GM18858 (cell line): ENCODE data around the gene EPN3.

ENCODE experiments used
- ATAC-seq: cut with Tn5 transposase; IDR thresholded peaks from one replicate; pipeline ENCODE4 v1.9.1; 2021; ENCODE audit not compliant: unreplicated experiment

EPN3 gene

GRCh38 chr17:50532452-50533024 lies at the start of gene EPN3:
Gene EPN3, plus strand, starts transcription at chr17:50532735. Its CDS starts 3,822 bp downstream, at chr17:50536557.
- no peak for ATAC-seq

GRCh38 chr17:50483266-50483665 lies 49.3 kb upstream of the EPN3 start:
- no peak for ATAC-seq

- ATAC-seq, result no peak
These were observed 48.0 kb upstream of the EPN3 start for GRCh38 chr17:50484386-50485155.

GRCh38 chr17:50487213-50488096 lies 45.1 kb upstream of the EPN3 start:
- ATAC-seq, result no peak

DNA sequence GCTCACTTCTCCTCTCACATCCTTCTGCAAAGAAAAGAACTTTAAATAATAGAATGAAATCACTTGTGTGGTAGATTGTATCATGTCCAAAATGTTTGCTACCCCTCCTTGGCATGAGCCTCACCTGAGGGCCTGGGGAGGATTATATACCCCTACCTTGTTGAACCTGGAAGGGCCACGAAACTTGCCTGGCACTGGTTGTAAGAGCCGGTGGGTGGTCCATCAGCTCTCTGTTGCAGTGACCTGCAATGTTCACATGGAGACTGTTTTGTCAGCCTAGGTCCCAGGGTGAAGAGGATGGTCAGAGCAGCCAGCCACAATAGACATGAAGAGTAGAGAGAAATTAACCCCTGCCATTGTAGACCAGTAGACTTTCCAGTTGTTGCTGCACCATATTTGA lies 43.7 kb upstream of the EPN3 start:
- ATAC-seq, result no peak

DNA sequence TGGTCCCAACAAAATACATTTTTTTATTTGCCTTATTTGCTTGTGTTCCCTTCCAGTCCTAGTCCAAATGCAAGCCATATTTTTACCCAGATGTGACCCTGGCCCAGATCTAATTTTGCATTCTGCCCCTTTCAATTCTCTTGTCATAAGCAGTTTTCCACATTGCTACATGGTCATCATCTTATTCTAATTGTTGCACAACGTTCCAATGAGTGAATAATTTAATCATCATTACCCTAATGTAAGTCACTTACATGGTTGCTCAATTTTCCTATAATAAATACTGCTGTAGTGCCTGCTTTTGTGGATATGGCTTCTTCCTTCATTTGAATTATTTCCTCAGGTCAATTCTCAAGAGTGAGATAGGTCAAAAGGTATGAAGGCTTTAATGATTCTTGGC lies 41.0 kb upstream of the EPN3 start:
- no peak for ATAC-seq

DNA sequence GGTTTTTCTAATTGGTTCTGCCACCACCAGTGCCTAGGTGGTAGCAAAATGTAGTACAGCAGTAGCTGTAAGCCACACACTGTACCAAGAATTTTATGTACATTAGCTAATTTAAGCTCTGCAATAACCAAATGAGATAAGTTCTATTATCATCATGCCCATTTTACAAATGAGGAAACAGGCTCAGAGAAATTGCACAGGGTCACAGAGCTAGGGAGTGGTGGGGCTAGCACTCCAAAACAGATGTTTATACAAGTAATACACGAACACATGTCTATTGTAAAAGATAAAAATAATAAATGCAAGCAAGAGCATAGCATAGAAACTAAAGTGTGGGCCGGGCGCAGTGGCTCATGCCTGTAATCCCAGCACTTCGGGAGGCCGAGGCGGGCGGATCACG lies 40.3 kb upstream of the EPN3 start:
- ATAC-seq, result no peak

GRCh38 chr17:50493744-50494143 lies 38.8 kb upstream of the EPN3 start:
- no peak for ATAC-seq

- ATAC-seq, result no peak
These were observed 37.2 kb upstream of the EPN3 start for GRCh38 chr17:50495217-50495823.

DNA sequence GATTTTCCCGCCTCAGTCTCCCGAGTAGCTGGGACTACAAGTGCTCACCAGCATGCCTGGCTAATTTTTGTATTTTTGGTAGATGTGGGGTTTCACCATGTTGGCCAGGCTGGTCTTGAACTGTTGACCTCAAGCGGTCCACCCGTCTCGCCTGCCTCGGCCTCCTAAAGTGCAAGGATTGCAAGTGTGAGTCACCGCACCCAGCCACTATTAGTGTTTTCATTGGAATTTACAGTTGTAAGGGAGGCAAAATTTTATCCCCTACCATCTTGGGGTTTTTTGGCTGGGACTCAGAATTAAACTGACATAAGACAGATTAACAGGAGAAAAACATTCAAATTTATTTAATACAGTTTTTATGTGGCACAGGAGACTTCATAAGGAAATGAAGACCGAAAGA lies 36.6 kb upstream of the EPN3 start:
- ATAC-seq, result no peak

DNA sequence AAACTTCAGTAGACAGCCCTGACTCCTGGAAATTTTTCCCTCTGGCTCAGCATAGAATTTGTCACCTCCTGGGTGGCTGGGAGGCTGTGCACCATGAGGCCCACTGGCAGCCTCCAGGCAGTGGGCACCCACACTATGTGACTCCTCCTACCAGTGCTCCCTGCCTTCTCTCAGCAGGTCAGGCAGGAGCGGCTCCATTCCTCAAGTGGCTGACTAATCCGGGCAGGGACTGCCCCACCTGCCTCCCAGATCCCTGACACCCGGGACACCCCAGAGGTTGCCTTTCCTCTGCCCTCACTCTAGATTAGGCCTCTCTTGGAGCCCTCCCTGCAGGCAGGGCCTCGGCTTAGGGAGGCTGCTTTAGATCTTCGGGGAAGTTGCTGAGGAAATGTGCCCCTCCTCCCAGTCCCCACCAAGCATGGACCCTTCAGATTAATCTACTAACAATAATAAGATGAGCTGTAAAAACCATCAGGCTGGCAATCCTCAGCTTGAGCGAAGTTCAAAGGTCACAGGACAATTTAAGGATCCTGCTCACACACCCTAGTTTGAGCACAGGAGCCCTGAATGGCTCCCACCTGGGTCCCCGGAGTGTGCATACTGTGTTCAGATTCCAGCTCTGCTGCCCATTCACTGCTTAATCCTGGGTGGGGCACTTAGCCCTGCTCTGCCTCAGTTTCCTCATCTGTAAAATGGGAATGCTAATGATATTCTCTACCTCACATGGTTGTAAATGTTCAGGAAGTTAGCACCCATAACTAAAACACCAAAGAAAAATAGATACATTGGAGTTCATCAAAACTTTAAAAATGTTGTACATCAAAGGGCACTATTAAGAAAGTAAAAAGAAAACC lies 34.3 kb upstream of the EPN3 start:
- no peak for ATAC-seq

DNA sequence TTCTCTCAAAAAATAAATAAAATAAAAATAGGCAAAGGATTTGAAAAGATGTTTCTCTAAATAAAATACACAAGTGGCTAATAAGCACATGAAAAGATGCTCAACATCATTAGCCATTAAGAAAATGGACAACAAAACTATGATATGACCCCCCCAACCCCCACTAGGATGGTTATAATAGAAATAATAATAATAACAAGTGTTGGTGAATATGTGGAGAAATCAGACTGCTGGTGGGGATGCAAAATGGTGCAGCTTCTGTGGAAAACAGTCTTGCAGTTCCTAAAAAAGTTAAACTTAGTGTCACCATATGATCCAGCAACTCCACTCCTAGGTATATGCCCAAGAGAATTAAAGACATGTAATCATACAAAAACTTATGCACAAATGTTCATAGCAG lies 33.3 kb upstream of the EPN3 start:
- ATAC-seq, result no peak

DNA sequence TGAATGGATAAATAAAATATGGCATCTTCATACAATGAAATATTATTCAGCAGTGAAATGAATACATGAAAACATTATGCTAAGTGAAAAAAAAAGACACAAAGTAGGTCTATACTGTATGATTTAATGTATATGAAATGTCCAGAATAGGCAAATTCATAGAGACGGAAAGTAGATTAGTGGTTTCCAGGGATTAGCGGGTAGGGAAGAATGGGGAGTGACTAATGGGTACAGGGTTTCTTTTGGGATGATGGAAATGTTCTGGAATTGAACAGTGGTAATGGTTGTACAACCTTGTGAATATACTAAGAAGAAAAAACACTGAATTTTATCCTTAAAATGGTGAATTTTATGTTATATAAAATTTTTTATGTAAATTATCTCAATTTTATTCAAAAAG lies 32.8 kb upstream of the EPN3 start:
- no peak for ATAC-seq

- no peak for ATAC-seq
These were observed 31.5 kb upstream of the EPN3 start for GRCh38 chr17:50501054-50501453.

GRCh38 chr17:50502301-50502990 lies 30.1 kb upstream of the EPN3 start:
- no peak for ATAC-seq

GRCh38 chr17:50505591-50506130 lies 26.9 kb upstream of the EPN3 start:
- ATAC-seq, result no peak

- ATAC-seq, result no peak
These were observed 26.2 kb upstream of the EPN3 start for GRCh38 chr17:50506298-50506697.

DNA sequence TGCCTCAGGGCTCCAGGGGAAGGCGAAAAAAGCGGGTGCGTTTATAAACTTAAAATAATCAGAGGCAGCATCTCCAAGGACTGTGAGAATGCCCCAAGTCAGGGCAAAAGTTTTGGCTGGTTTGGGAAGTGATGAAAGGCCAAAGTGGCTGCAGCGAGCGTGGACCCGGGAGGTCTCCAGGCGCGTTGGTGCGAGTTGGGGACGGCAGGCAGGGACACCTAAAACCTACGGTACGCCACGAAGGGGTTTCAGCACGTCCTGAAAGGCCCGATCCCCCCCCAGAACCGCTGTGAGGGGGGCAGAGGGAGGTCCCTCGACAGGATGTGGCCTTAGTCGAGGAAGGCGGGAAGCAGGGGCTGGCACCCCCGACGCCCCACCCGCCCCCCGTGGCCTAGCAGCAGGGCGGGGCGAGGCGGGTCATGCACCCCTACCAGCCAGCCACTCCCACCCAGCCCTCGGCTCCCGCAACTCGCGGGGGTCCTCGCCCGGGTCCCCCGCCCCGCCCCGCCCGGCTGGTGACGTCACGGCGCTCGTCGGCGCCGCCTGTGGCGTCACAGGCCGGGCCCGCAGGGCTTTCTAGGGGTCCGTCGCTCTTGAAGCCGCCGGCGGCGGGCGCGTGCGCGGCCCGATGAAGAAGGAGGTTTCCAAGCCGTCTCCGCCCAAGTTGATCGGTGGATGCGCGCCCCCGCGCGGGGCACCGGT lies 24.5 kb upstream of the EPN3 start, which contains the start of gene MYCBPAP:
Gene MYCBPAP, plus strand, starts transcription at position 569 of the 702 bp plus-strand sequence. CDS start 236 bp downstream, outside the sequence.
- ATAC-seq, result no peak
